ENCODE measurements around the gene B4GALNT3. TPM values are rescaled to one million over a fixed set of nuclear protein-coding genes. Genes with fewer than 3 reads are reported as not detected.

The B4GALNT3 gene
- total RNA-seq, 1 experiment from 2014 or later = 2.3 TPM

DNA sequence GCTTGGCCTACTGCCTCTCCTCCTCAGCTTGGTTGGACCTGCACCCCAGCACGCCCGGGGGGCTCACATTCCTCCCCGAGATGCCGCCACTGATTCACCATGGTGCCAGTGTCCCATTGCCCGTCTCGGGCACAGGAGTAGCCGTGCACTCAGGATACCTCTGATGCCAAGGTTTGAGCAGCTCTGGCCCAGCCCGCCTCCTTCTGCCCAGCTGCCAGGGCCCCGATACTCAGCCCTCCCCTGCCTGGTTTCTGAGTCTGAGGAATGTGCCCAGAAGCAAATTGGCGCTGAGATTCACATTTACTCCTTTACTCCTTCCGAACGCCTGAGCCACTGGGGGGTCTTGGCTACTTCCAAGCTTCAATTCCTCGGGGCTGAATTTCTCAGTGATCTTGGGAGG lies 140.0 kb downstream of the B4GALNT3 start:
- ChIA-PET POLR2A (no interaction called here), CTCF (no interaction called here)
- in situ Hi-C loops (cut with HindIII; ENCODE audit: low pct_unique_long_range_greater_than_20kb, low sequenced_read_pairs) (no loop called here), intact Hi-C loops (cut with micrococcal nuclease; ENCODE audit: unreplicated experiment) (no loop called here)
- TF ChIP-seq CTCF (IDR thresholded peaks at IDR 0.05) (no peak), REST (IDR thresholded peaks at IDR 0.05; ENCODE audit: insufficient read depth in 1 of 2, low read depth in 2 of 2, low read length in 1 of 2) (no peak), POLR2AphosphoS5 (IDR thresholded peaks at IDR 0.05; ENCODE audit: low read depth, low read length) (no peak), SIN3A (IDR thresholded peaks at IDR 0.05; ENCODE audit: borderline replicate concordance, insufficient read depth, low read depth, low read length) (no peak), TCF7L2 (IDR thresholded peaks at IDR 0.05; ENCODE audit: low read depth, low read length) (no peak)
- ATAC-seq = no peak
- Histone ChIP-seq H3K27ac (ENCODE audit: low read length) (no peak overlapping the region; the same call in 1 of the 2 replicates), H3K4me1 (ENCODE audit: control insufficient read depth, insufficient read depth, low read length) (peaks cover 10% of the 10 kb centered on the region), H3K36me3 (ENCODE audit: control insufficient read depth, insufficient read depth, low read length) (no peaks in the 10 kb centered on the region), H3K4me3 (ENCODE audit: low read depth in 2 of 2, low read length in 2 of 2) (no peak overlapping the region), H3K27me3 (ENCODE audit: control insufficient read depth, insufficient read depth, low read length) (no peaks in the 10 kb centered on the region), H3K9me3 (ENCODE audit: control insufficient read depth, insufficient read depth, low read depth, low read length) (no peaks in the 10 kb centered on the region)
- no TSS peak for BruUV-seq (replicated peaks)
- DNase-seq (ENCODE audit: low read depth, low spot score) = no peak

DNA sequence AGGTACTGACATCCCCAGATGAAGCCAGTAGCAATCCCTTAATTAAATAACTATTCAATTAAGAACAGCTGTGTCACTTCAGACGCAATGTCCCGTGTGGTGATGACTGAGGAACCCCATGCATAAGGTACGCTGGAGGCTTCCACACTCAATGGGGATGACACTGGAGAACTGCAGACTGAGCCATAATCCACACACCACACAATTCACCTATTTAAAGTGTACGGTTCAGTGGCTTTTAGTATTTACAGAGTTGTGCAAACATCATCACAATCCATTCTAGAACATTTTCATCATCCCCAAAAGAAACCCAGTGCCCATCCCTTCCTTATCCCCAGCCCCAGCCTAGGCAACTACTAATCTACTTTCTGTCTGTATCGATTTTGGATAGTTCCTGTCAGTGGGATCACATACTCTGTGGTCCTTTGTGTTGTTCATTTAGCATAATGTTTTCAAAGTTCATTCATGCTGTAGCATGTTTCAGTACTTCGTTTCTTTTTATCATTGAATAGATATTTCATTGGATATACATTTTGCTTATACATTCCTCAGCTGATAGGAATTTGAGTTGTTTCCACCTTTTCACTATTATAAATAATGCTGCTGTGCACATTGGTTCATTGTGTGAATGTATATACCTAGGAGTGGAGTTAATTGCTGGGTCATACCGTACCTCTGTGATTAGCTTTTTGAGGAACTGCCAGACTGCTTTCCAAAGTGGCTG lies 142.4 kb downstream of the B4GALNT3 start:
- intact Hi-C loops (cut with micrococcal nuclease; ENCODE audit: unreplicated experiment) (no loop called here), in situ Hi-C loops (cut with HindIII; ENCODE audit: low pct_unique_long_range_greater_than_20kb, low sequenced_read_pairs) (no loop called here)

More for the DNA sequence above, 142.4 kb downstream of the B4GALNT3 start:
- ATAC-seq (no peak), DNase-seq (ENCODE audit: low read depth, low spot score) (no peak)
- TF ChIP-seq TCF7L2 (IDR thresholded peaks at IDR 0.05; ENCODE audit: low read depth, low read length) (no peak), POLR2AphosphoS5 (IDR thresholded peaks at IDR 0.05; ENCODE audit: low read depth, low read length) (no peak), CTCF (IDR thresholded peaks at IDR 0.05) (no peak), REST (IDR thresholded peaks at IDR 0.05; ENCODE audit: insufficient read depth in 1 of 2, low read depth in 2 of 2, low read length in 1 of 2) (no peak)
- peaks cover 10% of the 10 kb centered on the region for H3K4me1 ChIP-seq (ENCODE audit: control insufficient read depth, insufficient read depth, low read length)
- H3K27me3 ChIP-seq (ENCODE audit: control insufficient read depth, insufficient read depth, low read length) = no peaks in the 10 kb centered on the region
- no peak overlapping the region; the same call in 1 of the 2 replicates for H3K27ac ChIP-seq (ENCODE audit: low read length)
- no TSS peak for BruUV-seq (replicated peaks)
- no peak overlapping the region for H3K4me3 ChIP-seq (ENCODE audit: low read depth in 2 of 2, low read length in 2 of 2)
- no peaks in the 10 kb centered on the region for H3K9me3 ChIP-seq (ENCODE audit: control insufficient read depth, insufficient read depth, low read depth, low read length)
- no peaks in the 10 kb centered on the region for H3K36me3 ChIP-seq (ENCODE audit: control insufficient read depth, insufficient read depth, low read length)
- ChIA-PET CTCF (no interaction called here), POLR2A (no interaction called here)
